ENCODE data around the gene OAS3. TPM values are rescaled to one million over a fixed set of nuclear protein-coding genes. Genes with fewer than 3 reads are reported as not detected.

The OAS3 gene
- total RNA-seq, 1 donor from 2014 or later, result 27.2 TPM

DNA sequence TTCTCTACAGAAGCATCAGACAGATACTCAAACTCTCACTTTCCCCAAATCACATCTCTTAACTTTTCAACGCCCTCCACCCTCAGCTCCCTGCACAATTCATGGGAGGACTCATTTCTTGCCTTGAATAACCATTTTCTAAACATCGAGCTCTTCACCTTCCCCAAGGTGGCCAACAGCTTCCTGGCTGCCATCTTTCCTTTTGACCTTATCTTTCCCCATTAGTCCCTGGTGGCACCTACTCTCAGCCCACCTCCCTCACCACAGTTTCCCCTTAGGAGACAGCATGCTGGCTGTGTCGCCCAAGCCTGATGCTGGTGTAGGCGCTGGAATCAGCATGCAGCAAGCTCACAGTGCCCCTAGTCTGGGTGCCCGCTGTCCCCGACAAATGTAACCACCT is 39.9 kb upstream of the OAS3 start:
- intact Hi-C loops (cut with micrococcal nuclease), result no loop called here
- H3K4me3 Mint-ChIP-seq, result no peak overlapping the region
- no peak overlapping the region for H3K27ac Mint-ChIP-seq
- peaks cover 2% of the 10 kb centered on the region for H3K27me3 Mint-ChIP-seq
- DNase-seq (no peak), ATAC-seq (ENCODE audit: low read depth) (no peak)
- ChIA-PET CTCF (interaction anchor here (3.4 kb wide), 1 partner anchor 131 kb away, joined by 35 read pairs; no protein-coding TSS in a partner anchor), POLR2A (no interaction called here)
- H3K4me1 Mint-ChIP-seq, result peaks cover 31% of the 10 kb centered on the region
- H3K36me3 Mint-ChIP-seq (ENCODE audit: low read depth), result no peaks in the 10 kb centered on the region
- TF ChIP-seq, protein P1, sequence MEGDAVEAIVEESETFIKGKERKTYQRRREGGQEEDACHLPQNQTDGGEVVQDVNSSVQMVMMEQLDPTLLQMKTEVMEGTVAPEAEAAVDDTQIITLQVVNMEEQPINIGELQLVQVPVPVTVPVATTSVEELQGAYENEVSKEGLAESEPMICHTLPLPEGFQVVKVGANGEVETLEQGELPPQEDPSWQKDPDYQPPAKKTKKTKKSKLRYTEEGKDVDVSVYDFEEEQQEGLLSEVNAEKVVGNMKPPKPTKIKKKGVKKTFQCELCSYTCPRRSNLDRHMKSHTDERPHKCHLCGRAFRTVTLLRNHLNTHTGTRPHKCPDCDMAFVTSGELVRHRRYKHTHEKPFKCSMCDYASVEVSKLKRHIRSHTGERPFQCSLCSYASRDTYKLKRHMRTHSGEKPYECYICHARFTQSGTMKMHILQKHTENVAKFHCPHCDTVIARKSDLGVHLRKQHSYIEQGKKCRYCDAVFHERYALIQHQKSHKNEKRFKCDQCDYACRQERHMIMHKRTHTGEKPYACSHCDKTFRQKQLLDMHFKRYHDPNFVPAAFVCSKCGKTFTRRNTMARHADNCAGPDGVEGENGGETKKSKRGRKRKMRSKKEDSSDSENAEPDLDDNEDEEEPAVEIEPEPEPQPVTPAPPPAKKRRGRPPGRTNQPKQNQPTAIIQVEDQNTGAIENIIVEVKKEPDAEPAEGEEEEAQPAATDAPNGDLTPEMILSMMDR (IDR thresholded peaks at IDR 0.05), result no peak
- H3K9me3 Mint-ChIP-seq, result no peaks in the 10 kb centered on the region

- no peaks in the 10 kb centered on the region for H3K36me3 Mint-ChIP-seq (ENCODE audit: low read depth)
- DNase-seq (no peak), ATAC-seq (ENCODE audit: low read depth) (peak; percentile 45)
- TF ChIP-seq, protein P1 (IDR thresholded peaks at IDR 0.05), result peak; percentile 73
- ChIA-PET CTCF (interaction anchor here (0.7 to 3.4 kb wide), 15 partner anchors 13 to 273 kb away, joined by 3 to 35 read pairs (median 4); partner anchors contain the start of genes OAS2 and OAS3), POLR2A (interaction anchor here (0.5 to 2.1 kb wide), 6 partner anchors 78 to 273 kb away, joined by 3 to 11 read pairs (median 4); partner anchors contain the start of gene OAS2)
- intact Hi-C loops (cut with micrococcal nuclease), result loop anchor here (1.0 to 2.0 kb wide), 3 partner anchors 131 to 274 kb away; no protein-coding TSS in a partner anchor
- H3K27ac Mint-ChIP-seq, result no peak overlapping the region
- H3K9me3 Mint-ChIP-seq, result no peaks in the 10 kb centered on the region
- H3K4me1 Mint-ChIP-seq, result peaks cover 42% of the 10 kb centered on the region
- H3K4me3 Mint-ChIP-seq, result no peak overlapping the region
- H3K27me3 Mint-ChIP-seq, result peaks cover 2% of the 10 kb centered on the region
Measured at GRCh38 chr12:112900298-112901145, 37.8 kb upstream of the OAS3 start.

DNA sequence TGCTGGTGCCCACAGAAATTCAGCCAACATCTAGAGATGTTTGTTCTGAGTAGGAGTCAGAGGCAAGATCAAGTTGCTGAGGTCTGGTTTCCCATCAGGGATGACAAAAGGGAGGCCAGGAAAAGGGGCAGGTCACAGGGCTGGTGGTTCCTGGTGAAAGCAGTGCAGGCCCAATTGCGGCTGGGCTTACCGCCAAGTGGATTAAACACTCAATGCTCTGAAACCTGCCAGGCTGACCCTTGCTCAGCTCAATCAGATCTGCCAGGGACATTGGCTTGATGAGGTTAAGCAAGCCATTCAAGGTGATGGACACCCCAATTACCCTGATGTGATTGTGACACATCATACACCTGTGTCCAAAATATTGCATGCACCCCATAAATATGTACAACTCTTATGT is 37.0 kb upstream of the OAS3 start:
- no peaks in the 10 kb centered on the region for H3K9me3 Mint-ChIP-seq
- H3K27me3 Mint-ChIP-seq, result no peaks in the 10 kb centered on the region
- CTCF ChIA-PET, result interaction anchor here (0.8 to 3.4 kb wide), 8 partner anchors 23 to 273 kb away, joined by 3 to 35 read pairs (median 6); partner anchors contain the start of gene OAS3
- intact Hi-C loops (cut with micrococcal nuclease), result loop anchor here (2.0 kb wide), 2 partner anchors 198 to 274 kb away; no protein-coding TSS in a partner anchor
- ATAC-seq (ENCODE audit: low read depth), result no peak
- H3K27ac Mint-ChIP-seq, result no peak overlapping the region
- POLR2A ChIA-PET, result interaction anchor here (2.1 kb wide), 1 partner anchor 78 kb away, joined by 11 read pairs; the partner anchor contains the start of gene OAS2
- no peak overlapping the region for H3K4me3 Mint-ChIP-seq
- H3K36me3 Mint-ChIP-seq (ENCODE audit: low read depth), result no peaks in the 10 kb centered on the region
- peaks cover 49% of the 10 kb centered on the region for H3K4me1 Mint-ChIP-seq
- DNase-seq, result no peak
- TF ChIP-seq, protein P1 (IDR thresholded peaks at IDR 0.05), result no peak

DNA sequence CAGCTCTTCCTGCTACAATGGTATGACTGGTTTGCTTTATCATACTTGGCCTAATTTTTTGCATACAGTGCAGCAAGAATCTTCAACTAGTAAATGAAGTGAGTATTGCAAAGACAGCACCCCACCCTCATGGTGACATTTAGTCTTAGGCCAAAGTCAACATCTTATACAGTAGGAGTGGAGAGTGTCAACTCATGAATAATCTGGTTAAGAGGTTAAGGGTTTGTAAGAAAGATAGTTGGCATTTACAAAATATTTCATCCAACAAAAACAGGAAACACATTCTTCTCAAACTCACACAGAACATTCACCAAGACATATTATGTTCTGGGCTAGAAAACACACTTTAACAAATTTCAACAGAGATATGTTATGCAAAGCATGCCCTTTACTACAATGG is 33.7 kb upstream of the OAS3 start:
- POLR2A ChIA-PET, result interaction anchor here (0.6 kb wide), 1 partner anchor 87 kb away, joined by 4 read pairs; no protein-coding TSS in a partner anchor
- Mint-ChIP-seq H3K9me3 (no peaks in the 10 kb centered on the region), H3K27me3 (no peaks in the 10 kb centered on the region), H3K27ac (peak overlapping the region; percentile 75), H3K36me3 (ENCODE audit: low read depth) (peaks cover 12% of the 10 kb centered on the region), H3K4me3 (no peak overlapping the region), H3K4me1 (peaks cover 82% of the 10 kb centered on the region)
- CTCF ChIA-PET, result no interaction called here
- ATAC-seq (ENCODE audit: low read depth), result no peak
- intact Hi-C loops (cut with micrococcal nuclease), result no loop called here
- TF ChIP-seq, protein P1 (IDR thresholded peaks at IDR 0.05), result no peak
- DNase-seq, result no peak

Data from activated B cell treated with CpG ODN at 0.5 μM for 24 hours (primary cell).